PC-9 (cell line): ENCODE data around the gene MALAT1.
"Not testable (repeated sequence)": the region's sequence is repeated elsewhere in the genome, so short reads cannot be mapped to it uniquely, and the experiment has no call there.

Source experiments
- EZH2 ChIP-seq: fragments of 200-600 bp; sonication (generic); IDR thresholded peaks from 2 replicates; pipeline ENCODE4 v1.8.0; 2017; ENCODE audit warnings: antibody characterized with exemption, low read depth
- TF ChIP-seq, protein P1 (sequence below): fragments of 200-600 bp; sonication (generic); conservative IDR thresholded peaks from 2 replicates; pipeline ENCODE4 v1.6.1; 2017; ENCODE audit warnings: mixed run types, antibody characterized with exemption, mild to moderate bottlenecking, moderate library complexity

DNA sequence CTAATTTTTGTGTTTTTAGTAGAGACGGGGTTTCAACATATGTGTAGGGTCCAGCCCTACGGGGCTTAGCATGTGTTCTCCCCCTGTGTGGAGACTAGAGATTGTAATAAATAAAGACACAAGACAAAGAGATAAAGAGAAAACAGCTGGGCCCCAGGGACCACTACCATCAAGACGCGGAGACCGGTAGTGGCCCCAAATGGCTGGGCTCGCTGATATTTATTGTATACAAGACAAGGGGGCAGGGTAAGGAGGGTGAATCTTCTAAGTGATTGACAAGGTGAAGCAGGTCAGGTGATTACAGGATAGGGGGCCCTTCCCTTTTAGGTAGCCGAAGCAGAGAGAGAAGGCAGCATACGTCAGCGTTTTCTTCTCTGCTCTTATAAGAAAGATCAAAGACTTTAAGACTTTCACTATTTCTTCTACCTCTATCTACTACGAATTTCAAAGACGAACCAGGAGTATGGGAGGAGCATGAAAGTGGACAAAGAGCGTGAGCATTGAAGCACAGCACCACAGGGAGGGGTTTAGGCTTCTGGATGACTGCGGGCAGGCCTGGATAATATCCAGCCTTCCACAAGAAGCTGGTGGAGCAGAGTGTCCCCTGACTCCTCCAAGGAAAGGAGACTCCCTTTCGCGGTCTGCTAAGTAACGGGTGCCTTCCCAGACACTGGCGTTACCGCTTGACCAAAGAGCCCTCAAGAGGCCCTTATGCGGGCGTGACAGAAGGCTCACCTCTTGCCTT, 23.1 kb downstream of the MALAT1 start:
- TF ChIP-seq, protein P1, sequence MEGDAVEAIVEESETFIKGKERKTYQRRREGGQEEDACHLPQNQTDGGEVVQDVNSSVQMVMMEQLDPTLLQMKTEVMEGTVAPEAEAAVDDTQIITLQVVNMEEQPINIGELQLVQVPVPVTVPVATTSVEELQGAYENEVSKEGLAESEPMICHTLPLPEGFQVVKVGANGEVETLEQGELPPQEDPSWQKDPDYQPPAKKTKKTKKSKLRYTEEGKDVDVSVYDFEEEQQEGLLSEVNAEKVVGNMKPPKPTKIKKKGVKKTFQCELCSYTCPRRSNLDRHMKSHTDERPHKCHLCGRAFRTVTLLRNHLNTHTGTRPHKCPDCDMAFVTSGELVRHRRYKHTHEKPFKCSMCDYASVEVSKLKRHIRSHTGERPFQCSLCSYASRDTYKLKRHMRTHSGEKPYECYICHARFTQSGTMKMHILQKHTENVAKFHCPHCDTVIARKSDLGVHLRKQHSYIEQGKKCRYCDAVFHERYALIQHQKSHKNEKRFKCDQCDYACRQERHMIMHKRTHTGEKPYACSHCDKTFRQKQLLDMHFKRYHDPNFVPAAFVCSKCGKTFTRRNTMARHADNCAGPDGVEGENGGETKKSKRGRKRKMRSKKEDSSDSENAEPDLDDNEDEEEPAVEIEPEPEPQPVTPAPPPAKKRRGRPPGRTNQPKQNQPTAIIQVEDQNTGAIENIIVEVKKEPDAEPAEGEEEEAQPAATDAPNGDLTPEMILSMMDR: not testable (repeated sequence)
- TF ChIP-seq EZH2: not testable (repeated sequence)
